ENCODE data around the gene CDC5L.
A peak's percentile ranks its signal among the peaks of the same experiment; 100 is the strongest.

CDC5L gene

GRCh38 chr6:44373051-44373450 lies 14.5 kb upstream of the CDC5L start:
- no peak for DNase-seq

GRCh38 chr6:44373787-44374186 lies 13.7 kb upstream of the CDC5L start:
- intact Hi-C loops (cut with DNase I) = no loop called here
- no peak for DNase-seq

More at GRCh38 chr6:44373051-44373450, 14.5 kb upstream of the CDC5L start:
- intact Hi-C loops (cut with DNase I) = no loop called here

GRCh38 chr6:44375071-44375470 lies 12.4 kb upstream of the CDC5L start:
- intact Hi-C loops (cut with DNase I) = no loop called here
- peak in 1 of 10 donors; percentile 51 for DNase-seq

- no peak for DNase-seq
- intact Hi-C loops (cut with DNase I) = no loop called here
These were observed 10.0 kb upstream of the CDC5L start for GRCh38 chr6:44377484-44377883.

- DNase-seq = no peak
- intact Hi-C loops (cut with DNase I) = no loop called here
These were observed 9.5 kb upstream of the CDC5L start for GRCh38 chr6:44377971-44378370.

GRCh38 chr6:44381739-44382138 lies 5.8 kb upstream of the CDC5L start:
- DNase-seq = no peak
- intact Hi-C loops (cut with DNase I) = no loop called here

- no peak for DNase-seq
- intact Hi-C loops (cut with DNase I) = no loop called here
These were observed 1.1 kb upstream of the CDC5L start for GRCh38 chr6:44386364-44386928.

- DNase-seq = no peak
- intact Hi-C loops (cut with DNase I) = no loop called here
These were observed 569 bp upstream of the CDC5L start for GRCh38 chr6:44386929-44387345.

- no peak for DNase-seq
- intact Hi-C loops (cut with DNase I) = no loop called here
These were observed 605 bp downstream of the CDC5L start for GRCh38 chr6:44388135-44388487.

- DNase-seq = no peak
- intact Hi-C loops (cut with DNase I) = no loop called here
These were observed 1.4 kb downstream of the CDC5L start for GRCh38 chr6:44388887-44389286.

- no peak for DNase-seq
- intact Hi-C loops (cut with DNase I) = no loop called here
These were observed 2.7 kb downstream of the CDC5L start for GRCh38 chr6:44390158-44390683.

- DNase-seq = no peak
- intact Hi-C loops (cut with DNase I) = no loop called here
These were observed 8.0 kb downstream of the CDC5L start for GRCh38 chr6:44395501-44395900.

- intact Hi-C loops (cut with DNase I) = no loop called here
- no peak for DNase-seq
These were observed 9.5 kb downstream of the CDC5L start for GRCh38 chr6:44396968-44397367.

- no peak for DNase-seq
- intact Hi-C loops (cut with DNase I) = no loop called here
These were observed 10.1 kb downstream of the CDC5L start for GRCh38 chr6:44397424-44398164.

GRCh38 chr6:44399991-44400390 lies 12.5 kb downstream of the CDC5L start:
- DNase-seq = no peak
- intact Hi-C loops (cut with DNase I) = no loop called here

GRCh38 chr6:44400572-44400971 lies 13.1 kb downstream of the CDC5L start:
- intact Hi-C loops (cut with DNase I) = no loop called here
- DNase-seq = no peak

GRCh38 chr6:44401138-44401537 lies 13.6 kb downstream of the CDC5L start:
- intact Hi-C loops (cut with DNase I) = no loop called here
- no peak for DNase-seq

GRCh38 chr6:44404022-44404714 lies 16.7 kb downstream of the CDC5L start:
- intact Hi-C loops (cut with DNase I) = no loop called here
- no peak for DNase-seq

- no peak for DNase-seq
- intact Hi-C loops (cut with DNase I) = no loop called here
These were observed 17.2 kb downstream of the CDC5L start for GRCh38 chr6:44404715-44405099.

GRCh38 chr6:44407951-44408670 lies 20.6 kb downstream of the CDC5L start:
- DNase-seq = no peak
- intact Hi-C loops (cut with DNase I) = no loop called here

- intact Hi-C loops (cut with DNase I) = no loop called here
- no peak for DNase-seq
These were observed 21.8 kb downstream of the CDC5L start for GRCh38 chr6:44409207-44409794.
